OCI-LY3 (cell line): ENCODE data around the gene RABEPK.

Experiments
- H2AFZ ChIP-seq: fragments of 200-600, 300-600 bp; shearing (Covaris generic); 2 replicates; pipeline ENCODE4 v1.6.0; 2014; ENCODE audit warnings: antibody characterized with exemption, low read depth, low read length
- H3K27ac ChIP-seq: fragments of 200-600, 300-600 bp; sonication (generic); 2 replicates; pipeline ENCODE4 v1.5.1; 2014; ENCODE audit warnings: mild to moderate bottlenecking, low read length, moderate library complexity, mixed read lengths
- H3K27me3 ChIP-seq: fragments of 200-600, 300-600 bp; sonication (generic); 2 replicates; pipeline ENCODE4 v1.6.1; 2014; ENCODE audit warnings: low read depth, low read length, mixed read lengths
- H3K36me3 ChIP-seq: fragments of 200-600, 300-600 bp; sonication (generic); replicated peaks from 2 replicates; pipeline ENCODE3; 2014; ENCODE audit warnings: low read depth, low read length, mixed read lengths
- H3K4me1 ChIP-seq: fragments of 300-600, 200-600 bp; sonication (generic); 2 replicates; pipeline ENCODE4 v1.6.1; 2014; ENCODE audit warnings: low read length, mixed read lengths
- H3K4me2 ChIP-seq: fragments of 200-600, 300-600 bp; sonication (generic); 2 replicates; pipeline ENCODE4 v1.6.1; 2014; ENCODE audit warnings: low read length, mixed read lengths
- H3K4me3 ChIP-seq: fragments of 300-600, 200-600 bp; sonication (generic); 2 replicates; pipeline ENCODE4 v1.5.1; 2014; ENCODE audit warnings: antibody characterized with exemption, mild to moderate bottlenecking, low read length, moderate library complexity
- H3K79me2 ChIP-seq: fragments of 300-600, 200-600 bp; shearing (Covaris generic); 2 replicates; pipeline ENCODE4 v1.6.1; 2014; ENCODE audit warnings: mild to moderate bottlenecking, low read length, mixed read lengths
- H3K9ac ChIP-seq: fragments of 300-600, 200-600 bp; shearing (Covaris generic); 2 replicates; pipeline ENCODE4 v1.6.0; 2014; ENCODE audit warnings: mild to moderate bottlenecking, low read length, moderate library complexity
- H3K9me3 ChIP-seq: fragments of 200-600, 300-600 bp; shearing (Covaris generic); 2 replicates; pipeline ENCODE4 v1.6.1; 2014; ENCODE audit warnings: low read length, mixed read lengths; ENCODE audit not compliant: insufficient read depth
- H4K20me1 ChIP-seq: fragments of 200-600, 300-600 bp; sonication (generic); 2 replicates; pipeline ENCODE4 v1.6.1; 2016; ENCODE audit warnings: low read length, mixed read lengths; ENCODE audit not compliant: insufficient read depth
- EZH2phosphoT487 ChIP-seq: fragments of 200-600 bp; shearing (Covaris generic); IDR thresholded peaks from 2 replicates; pipeline ENCODE4 v1.6.1; 2018; ENCODE audit warnings: antibody characterized with exemption, mixed run types, low read depth
- TF ChIP-seq, protein P1 (sequence below): fragments of 200-600, 300-600 bp; sonication (generic); IDR thresholded peaks from 2 replicates; pipeline ENCODE4 v1.5.1; 2014; ENCODE audit warnings: antibody characterized with exemption, low read length, low read depth

The RABEPK gene

DNA sequence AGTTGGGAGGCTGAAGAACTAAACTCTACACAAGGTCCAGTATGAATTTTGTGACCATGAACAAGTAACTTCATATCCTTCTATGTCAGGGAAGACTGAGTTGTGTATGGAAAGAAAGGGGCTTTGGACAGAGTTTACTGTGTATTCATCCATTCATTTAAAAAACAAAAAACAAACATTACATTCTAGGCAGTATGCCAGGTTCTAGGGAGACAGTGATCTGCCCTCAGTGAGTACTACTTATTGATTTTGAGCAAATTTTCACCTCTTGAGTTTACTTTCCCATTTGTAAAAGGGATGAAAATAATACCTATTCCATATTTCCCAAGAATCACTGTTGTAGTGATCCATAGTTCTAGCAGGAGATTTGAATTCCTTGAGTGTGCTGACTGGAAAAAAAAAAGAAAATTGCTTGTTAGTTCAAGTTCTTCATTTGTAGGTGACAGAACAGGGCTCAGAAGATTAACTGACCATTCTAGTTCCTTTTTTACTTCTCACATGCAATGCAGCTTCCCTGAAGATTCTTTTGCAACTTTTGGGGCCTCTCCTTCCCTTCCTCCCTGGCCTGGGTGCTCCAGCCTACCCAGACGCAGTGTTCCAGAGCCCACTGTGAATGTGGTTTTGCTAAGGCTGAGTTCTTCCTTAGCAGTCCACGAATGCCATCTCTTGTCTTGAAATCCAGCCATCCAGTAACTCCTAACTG, 58.6 kb downstream of the RABEPK start:
- Histone ChIP-seq H3K9ac (no peak overlapping the region), H4K20me1 (peaks cover 13% of the 10 kb centered on the region; the same call in 1 of the 2 replicates), H3K79me2 (peaks cover 24% of the 10 kb centered on the region), H3K4me1 (peaks cover 20% of the 10 kb centered on the region), H3K27ac (peak overlapping the region; percentile 12; the same call in 1 of the 2 replicates), H3K9me3 (0 out of 2 replicates have a peak, but pooled peaks cover 3% of the 10 kb centered on the region), H3K27me3 (no peaks in the 10 kb centered on the region), H3K36me3 (peaks cover 3% of the 10 kb centered on the region), H3K4me2 (peak overlapping the region; percentile 18; the same call in 1 of the 2 replicates), H3K4me3 (no peak overlapping the region), H2AFZ (0 out of 2 replicates have a peak overlapping the region, but pooled peaks have one; percentile 27)
- TF ChIP-seq, protein P1, sequence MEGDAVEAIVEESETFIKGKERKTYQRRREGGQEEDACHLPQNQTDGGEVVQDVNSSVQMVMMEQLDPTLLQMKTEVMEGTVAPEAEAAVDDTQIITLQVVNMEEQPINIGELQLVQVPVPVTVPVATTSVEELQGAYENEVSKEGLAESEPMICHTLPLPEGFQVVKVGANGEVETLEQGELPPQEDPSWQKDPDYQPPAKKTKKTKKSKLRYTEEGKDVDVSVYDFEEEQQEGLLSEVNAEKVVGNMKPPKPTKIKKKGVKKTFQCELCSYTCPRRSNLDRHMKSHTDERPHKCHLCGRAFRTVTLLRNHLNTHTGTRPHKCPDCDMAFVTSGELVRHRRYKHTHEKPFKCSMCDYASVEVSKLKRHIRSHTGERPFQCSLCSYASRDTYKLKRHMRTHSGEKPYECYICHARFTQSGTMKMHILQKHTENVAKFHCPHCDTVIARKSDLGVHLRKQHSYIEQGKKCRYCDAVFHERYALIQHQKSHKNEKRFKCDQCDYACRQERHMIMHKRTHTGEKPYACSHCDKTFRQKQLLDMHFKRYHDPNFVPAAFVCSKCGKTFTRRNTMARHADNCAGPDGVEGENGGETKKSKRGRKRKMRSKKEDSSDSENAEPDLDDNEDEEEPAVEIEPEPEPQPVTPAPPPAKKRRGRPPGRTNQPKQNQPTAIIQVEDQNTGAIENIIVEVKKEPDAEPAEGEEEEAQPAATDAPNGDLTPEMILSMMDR = no peak
- TF ChIP-seq EZH2phosphoT487 = no peak

DNA sequence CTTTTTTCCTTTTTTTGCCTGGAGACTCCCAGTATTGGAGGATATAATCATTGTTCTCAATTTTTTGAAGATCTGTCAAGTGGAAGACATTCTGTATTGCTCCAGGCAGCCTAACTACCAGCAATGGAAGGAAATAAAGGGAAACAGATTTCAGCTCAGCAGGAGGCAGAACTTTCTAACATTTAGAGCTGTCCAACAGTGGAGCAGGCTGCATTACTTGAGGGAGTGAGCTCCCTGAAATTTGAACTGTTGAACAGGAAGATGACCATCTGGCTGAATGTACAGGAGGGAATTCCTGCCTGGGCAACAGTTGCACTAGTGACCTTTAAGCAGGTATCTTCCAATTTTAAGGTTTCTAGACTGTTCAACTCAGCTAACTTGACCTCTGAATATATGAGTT, 60.2 kb downstream of the RABEPK start:
- H3K27me3 ChIP-seq = no peaks in the 10 kb centered on the region
- H3K4me1 ChIP-seq = peaks cover 27% of the 10 kb centered on the region
- H3K36me3 ChIP-seq = peaks cover 7% of the 10 kb centered on the region
- 0 out of 2 replicates have a peak, but pooled peaks cover 3% of the 10 kb centered on the region for H3K9me3 ChIP-seq
- H3K27ac ChIP-seq = peak overlapping the region; percentile 92; the same call in 1 of the 2 replicates
- H4K20me1 ChIP-seq = peaks cover 20% of the 10 kb centered on the region; the same call in 1 of the 2 replicates
- H2AFZ ChIP-seq = no peak overlapping the region; the same call in 1 of the 2 replicates
- H3K9ac ChIP-seq = no peak overlapping the region
- peak overlapping the region; percentile 96 for H3K4me3 ChIP-seq
- H3K4me2 ChIP-seq = peak overlapping the region; percentile 80
- peaks cover 39% of the 10 kb centered on the region for H3K79me2 ChIP-seq
- no peak for TF ChIP-seq EZH2phosphoT487
- TF ChIP-seq, protein P1 = no peak

DNA sequence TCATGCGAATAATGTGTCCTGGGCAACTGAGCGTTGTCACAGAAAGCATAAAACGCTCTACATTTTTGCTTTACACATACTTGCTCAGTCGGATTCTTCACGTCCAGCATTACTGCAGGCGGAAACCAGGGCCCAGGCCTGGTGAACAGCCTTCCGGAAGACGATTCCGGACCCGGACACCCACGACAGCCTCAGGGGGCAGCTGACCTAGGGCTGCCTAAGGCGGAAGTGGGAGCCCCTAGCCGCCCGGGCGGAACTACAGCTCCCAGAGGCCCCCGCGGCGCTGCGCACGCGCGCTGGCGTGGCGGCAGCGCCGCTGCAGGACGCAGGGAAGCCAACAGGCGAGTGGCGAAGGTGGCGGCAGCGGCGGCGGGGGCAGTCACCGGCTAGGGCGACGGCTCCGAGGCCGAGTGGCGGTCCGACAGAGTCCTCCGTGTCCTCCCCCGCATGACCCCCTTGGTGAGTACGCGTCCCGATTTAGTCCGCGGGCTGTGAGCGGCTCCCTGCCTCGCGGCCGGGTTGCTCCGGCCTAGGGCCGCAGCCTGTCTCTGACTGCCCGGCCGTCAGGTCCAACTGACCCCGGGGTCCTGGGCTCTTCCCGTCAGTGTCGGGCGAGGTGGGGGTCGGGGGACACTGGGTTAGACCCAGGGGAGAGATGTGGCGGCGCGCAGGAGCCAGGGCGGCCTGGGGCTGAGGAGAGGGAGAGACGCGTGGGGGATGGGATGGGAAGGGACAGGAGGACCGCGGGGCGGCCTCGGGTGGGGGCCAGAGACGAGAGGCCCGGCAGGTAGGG, 61.4 kb downstream of the RABEPK start, which contains the start of gene GAPVD1:
TSS of gene GAPVD1 (plus strand) at position 326 of the 793 bp plus-strand sequence. CDS start 37,096 bp downstream, outside the sequence.
- Histone ChIP-seq H3K4me1 (peaks cover 27% of the 10 kb centered on the region), H3K27ac (peak within 1 kb of the TSS; percentile 92), H3K9me3 (0 out of 2 replicates have a peak, but pooled peaks cover 3% of the 10 kb centered on the region), H3K27me3 (no peaks in the 10 kb centered on the region), H3K79me2 (peaks cover 48% of the 10 kb centered on the region), H3K4me2 (peak within 1 kb of the TSS; percentile 80), H3K9ac (peak within 1 kb of the TSS; percentile 89), H4K20me1 (peaks cover 22% of the 10 kb centered on the region; the same call in 1 of the 2 replicates), H3K4me3 (peak within 1 kb of the TSS; percentile 96), H2AFZ (peak within 1 kb of the TSS; percentile 99), H3K36me3 (peaks cover 7% of the 10 kb centered on the region)
- no peak for TF ChIP-seq EZH2phosphoT487
- TF ChIP-seq, protein P1 = peak; percentile 32
